Esophagus squamous epithelium (tissue), 5 donors: ENCODE data around the gene SLFN12. TPM values are rescaled to one million over a fixed set of nuclear protein-coding genes. Genes with fewer than 3 reads are reported as not detected.
A peak's percentile ranks its signal among the peaks of the same experiment; 100 is the strongest.

ENCODE experiments used
- DNase-seq: peaks from one replicate; lab custom pipeline; 2025; lab: John Stamatoyannopoulos, UW
- H3K27ac ChIP-seq, 4 donors: fragments of 200-600 bp; sonication (generic); one replicate each; pipeline ENCODE4 v1.5.1; 2016 to 2019; ENCODE audit warnings: mild to moderate bottlenecking in 1 of 4
- H3K27me3 ChIP-seq, 4 donors: fragments of 200-600 bp; sonication (generic); 1 replicate in 3 of 4; 2 replicates in 1 of 4; pipeline versions ENCODE4 v1.5.1 to v1.6.0; 2017 to 2021; ENCODE audit warnings: antibody characterized with exemption in 1 of 4
- H3K36me3 ChIP-seq, 3 donors: fragments of 200-600 bp; sonication (generic); one replicate each; pipeline ENCODE4 v1.5.1; 2016 to 2019
- H3K4me1 ChIP-seq, 3 donors: fragments of 200-600 bp; sonication (generic); one replicate each; pipeline ENCODE4 v1.5.1; 2017 to 2019
- H3K4me3 ChIP-seq, 4 donors: fragments of 200-600 bp; sonication (generic); 1 replicate in 3 of 4; 2 replicates in 1 of 4; pipeline ENCODE4 v1.5.1; 2016 to 2019; ENCODE audit warnings: mild to moderate bottlenecking in 2 of 4, moderate library complexity in 1 of 4
- H3K9me3 ChIP-seq, 3 donors: fragments of 200-600 bp; sonication (generic); one replicate each; pipeline ENCODE4 v1.5.1; 2016 to 2019
- CTCF ChIP-seq, 6 experiments: fragments of 450-650 bp in 4 of 6; fragments of 200-600 bp in 2 of 6; sonication (generic) in 2 of 6; IDR thresholded peaks; one replicate each; pipeline ENCODE4 v1.5.1; 2016 to 2019; ENCODE audit warnings: antibody characterized with exemption in 6 of 6, mild to moderate bottlenecking in 4 of 6, moderate library complexity in 4 of 6
- POLR2A ChIP-seq, 4 donors: fragments of 450-650 bp; IDR thresholded peaks; one replicate each; pipeline ENCODE4 v1.6.1; 2017; ENCODE audit warnings: antibody characterized with exemption in 4 of 4, mild to moderate bottlenecking in 4 of 4, moderate library complexity in 3 of 4
- WGBS, 2 donors: methylation state at CpG; one replicate each; pipeline ENCODE4 v1.1.5; 2018; 5-methylcytosine and 5-hydroxymethylcytosine counted together
- intact Hi-C: fragments of 100-400 bp; cut with DNase I; formaldehyde crosslinking; loops from one replicate; pipeline ENCODE4 v1.15.0; 2022
- total RNA-seq, 4 donors: library from RNA; depleted of rRNA; stranded (reverse); fragments of >200 nt; gene quantifications; one replicate each; pipeline ENCODE4 v1.1.0, GENCODE V29; 2016
- donor health status: DM: yes; HTN: yes; CAD: no.

SLFN12 gene
- total RNA-seq, 4 donors from 2014 or later: 1.3 to 5.0 (median 3.7) TPM

- 58 to 70% methylated on average over 2 of the region's 2 CpGs for WGBS, 2 donors
- H3K36me3 ChIP-seq: no peaks in the 10 kb centered on the region
- no peak for DNase-seq
- H3K4me1 ChIP-seq: peaks cover 0 to 42% (median 11%) of the 10 kb centered on the region in 3 donors
- TF ChIP-seq POLR2A (IDR thresholded peaks at IDR 0.05) (no peak), CTCF (IDR thresholded peaks at IDR 0.05) (no peak)
- intact Hi-C loops: no loop called here
- no peak overlapping the region for H3K4me3 ChIP-seq
- peak overlapping the region in 1 of 4 donors; percentile 10 for H3K27ac ChIP-seq
- no peaks in the 10 kb centered on the region for H3K9me3 ChIP-seq
- peaks cover 0 to 9% (median 0%) of the 10 kb centered on the region in 4 donors for H3K27me3 ChIP-seq
Measured at GRCh38 chr17:35377068-35377467, 55.2 kb downstream of the SLFN12 start.

GRCh38 chr17:35376245-35376644, 56.1 kb downstream of the SLFN12 start:
- Histone ChIP-seq H3K27ac (peak overlapping the region in 3 of 4 donors; percentile 37 to 61 (median 48)), H3K4me3 (no peak overlapping the region), H3K36me3 (no peaks in the 10 kb centered on the region), H3K27me3 (peaks cover 0 to 11% (median 0%) of the 10 kb centered on the region in 4 donors), H3K4me1 (peaks cover 0 to 42% (median 11%) of the 10 kb centered on the region in 3 donors), H3K9me3 (no peaks in the 10 kb centered on the region)
- TF ChIP-seq POLR2A (IDR thresholded peaks at IDR 0.05): no peak
- no peak for TF ChIP-seq CTCF (IDR thresholded peaks at IDR 0.05)
- intact Hi-C loops: no loop called here
- no peak for DNase-seq
- 21 to 32% methylated on average over 1 of the region's 1 CpG for WGBS, 2 donors

- no peak for DNase-seq
- H3K9me3 ChIP-seq: no peaks in the 10 kb centered on the region
- peaks cover 0 to 16% (median 0%) of the 10 kb centered on the region in 4 donors for H3K27me3 ChIP-seq
- TF ChIP-seq CTCF (IDR thresholded peaks at IDR 0.05): no peak
- TF ChIP-seq POLR2A (IDR thresholded peaks at IDR 0.05): no peak
- H3K27ac ChIP-seq: peak overlapping the region; percentile 76 to 94 (median 90)
- H3K4me3 ChIP-seq: peak overlapping the region; percentile 42 to 87 (median 64)
- peaks cover 0 to 42% (median 11%) of the 10 kb centered on the region in 3 donors for H3K4me1 ChIP-seq
- WGBS, 2 donors: 15% methylated on average over 3 of the region's 3 CpGs
- no peaks in the 10 kb centered on the region for H3K36me3 ChIP-seq
- intact Hi-C loops: no loop called here
Measured at GRCh38 chr17:35374766-35375344, 57.4 kb downstream of the SLFN12 start.

GRCh38 chr17:35373984-35374765, 58.1 kb downstream of the SLFN12 start:
- TF ChIP-seq CTCF (IDR thresholded peaks at IDR 0.05): no peak
- peak in 1 of 4 donors; percentile 18 for TF ChIP-seq POLR2A (IDR thresholded peaks at IDR 0.05)
- Histone ChIP-seq H3K4me3 (peak overlapping the region; percentile 42 to 87 (median 64)), H3K36me3 (no peaks in the 10 kb centered on the region), H3K4me1 (peaks cover 0 to 42% (median 11%) of the 10 kb centered on the region in 3 donors), H3K27me3 (peaks cover 0 to 16% (median 0%) of the 10 kb centered on the region in 4 donors), H3K9me3 (no peaks in the 10 kb centered on the region), H3K27ac (peak overlapping the region; percentile 76 to 94 (median 90))
- DNase-seq: no peak
- 1 to 3% methylated on average over 13 to 14 of the region's 47 CpGs for WGBS, 2 donors
- intact Hi-C loops: no loop called here

GRCh38 chr17:35373534-35373983, 58.7 kb downstream of the SLFN12 start, which contains the start of gene SLFN11:
Gene SLFN11 (minus strand): TSS chr17:35373621. CDS start chr17:35363807, 9,814 bp downstream.
- intact Hi-C loops: no loop called here
- peaks cover 0 to 42% (median 11%) of the 10 kb centered on the region in 3 donors for H3K4me1 ChIP-seq
- H3K27me3 ChIP-seq: peaks cover 0 to 16% (median 0%) of the 10 kb centered on the region in 4 donors
- no peak for TF ChIP-seq CTCF (IDR thresholded peaks at IDR 0.05)
- peak in 3 of 4 donors; percentile 85 to 95 (median 93) for TF ChIP-seq POLR2A (IDR thresholded peaks at IDR 0.05)
- H3K4me3 ChIP-seq: peak within 1 kb of the TSS; percentile 42 to 87 (median 64)
- DNase-seq: peak; percentile 33
- peak within 1 kb of the TSS; percentile 76 to 94 (median 90) for H3K27ac ChIP-seq
- H3K9me3 ChIP-seq: no peaks in the 10 kb centered on the region
- H3K36me3 ChIP-seq: no peaks in the 10 kb centered on the region
- WGBS, 2 donors: 0 to 1% methylated on average over 20 of the region's 22 CpGs
